Measurements from ENCODE around the gene ZSCAN10.

ZSCAN10 gene

DNA sequence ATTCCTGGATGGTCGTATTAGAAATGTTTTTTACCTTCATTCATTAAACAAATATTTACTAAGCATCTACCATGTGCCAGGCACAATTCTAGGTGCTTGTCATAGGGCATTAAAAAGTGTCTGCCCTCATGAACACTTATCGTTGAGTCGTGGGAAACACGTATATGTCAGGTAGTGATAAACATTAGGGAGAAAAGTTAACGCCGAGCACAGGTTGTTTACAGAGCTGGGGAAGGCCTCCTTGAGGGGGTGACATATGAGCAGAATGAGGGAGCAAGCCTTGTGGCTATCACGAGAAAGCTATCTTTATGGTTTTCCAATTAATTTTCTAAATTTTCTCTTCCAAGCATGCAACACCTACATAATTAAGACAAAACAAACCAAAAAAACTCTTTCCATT, 34.8 kb upstream of the ZSCAN10 start:
- no peak for DNase-seq

DNA sequence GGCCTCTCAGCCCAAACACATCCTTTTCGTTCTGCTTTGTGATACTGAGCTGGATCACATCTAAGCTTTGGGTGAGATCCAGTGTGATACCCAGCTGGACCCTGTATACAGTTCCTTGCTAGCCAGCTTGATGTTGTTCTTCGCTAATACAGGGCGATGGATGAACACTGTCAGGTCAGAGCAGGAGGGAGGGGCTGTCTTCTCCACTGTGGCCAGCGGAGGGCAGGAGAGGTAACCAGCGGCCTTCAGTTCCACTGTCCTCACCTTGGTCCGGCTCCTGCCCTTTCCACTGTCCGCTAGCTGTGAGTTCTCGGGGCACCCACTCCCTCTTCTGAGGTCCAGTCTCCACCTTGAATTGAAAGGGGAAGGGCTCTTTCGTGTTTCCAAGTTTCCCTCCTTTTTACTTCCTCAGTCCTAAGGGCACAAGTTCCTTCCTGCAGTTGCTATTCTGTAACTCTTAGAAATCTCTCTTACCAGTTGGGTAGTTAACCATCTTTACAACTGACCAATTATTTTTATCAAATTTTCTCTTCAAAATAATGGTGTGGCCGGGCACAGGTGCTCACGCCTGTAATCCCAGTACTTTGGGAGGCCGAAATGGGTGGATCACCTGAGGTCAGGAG, 32.8 kb upstream of the ZSCAN10 start:
- peak; percentile 32 to 63 for DNase-seq

DNA sequence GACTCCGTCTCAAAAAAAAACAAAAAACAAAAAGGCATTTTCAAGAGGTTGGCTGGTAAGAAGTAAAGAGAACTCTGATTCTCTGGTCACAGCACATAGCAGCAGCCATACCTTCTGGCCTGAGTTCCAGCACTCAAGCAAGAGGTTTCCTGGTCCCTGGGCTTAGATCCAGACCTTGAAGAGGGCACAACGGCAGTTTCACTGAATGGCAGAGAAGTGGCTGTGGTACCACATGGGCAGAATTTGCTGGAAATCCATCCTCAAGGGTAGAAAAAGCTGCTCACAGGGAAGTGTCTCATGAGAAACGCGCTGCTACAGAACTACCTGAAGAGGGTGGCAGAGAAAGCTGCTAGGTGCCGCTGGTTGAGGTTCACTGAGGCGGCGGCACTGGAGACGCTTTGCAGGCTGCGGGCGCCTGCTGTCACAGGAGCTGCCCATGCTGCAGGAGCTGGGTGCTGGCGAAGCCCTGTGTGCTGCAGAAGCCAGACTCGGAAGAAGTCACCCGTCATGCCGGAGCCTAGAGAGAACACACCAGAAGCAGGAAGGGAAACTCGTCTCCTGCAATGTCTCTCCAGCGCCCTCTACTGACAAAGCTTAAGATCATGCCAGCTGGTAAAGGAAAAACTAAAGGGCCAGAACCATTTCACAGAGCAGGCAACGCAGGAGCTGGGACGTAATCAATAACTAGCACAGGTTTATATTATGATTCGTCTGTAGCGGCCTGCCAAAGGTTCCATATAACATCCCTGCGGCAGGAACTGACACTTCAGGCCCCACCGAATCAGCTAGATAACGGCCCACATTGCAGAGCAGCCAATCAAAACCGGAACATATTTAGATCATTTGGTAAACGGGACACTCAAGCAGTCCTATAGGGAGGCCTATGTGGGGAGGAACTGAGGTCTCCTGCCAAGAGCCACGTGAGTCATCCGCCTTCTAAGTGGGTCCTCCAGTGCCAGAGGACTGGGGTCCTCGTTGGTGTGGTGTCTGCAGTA, 30.3 kb upstream of the ZSCAN10 start:
- DNase-seq = peak; percentile 80 to 82

DNA sequence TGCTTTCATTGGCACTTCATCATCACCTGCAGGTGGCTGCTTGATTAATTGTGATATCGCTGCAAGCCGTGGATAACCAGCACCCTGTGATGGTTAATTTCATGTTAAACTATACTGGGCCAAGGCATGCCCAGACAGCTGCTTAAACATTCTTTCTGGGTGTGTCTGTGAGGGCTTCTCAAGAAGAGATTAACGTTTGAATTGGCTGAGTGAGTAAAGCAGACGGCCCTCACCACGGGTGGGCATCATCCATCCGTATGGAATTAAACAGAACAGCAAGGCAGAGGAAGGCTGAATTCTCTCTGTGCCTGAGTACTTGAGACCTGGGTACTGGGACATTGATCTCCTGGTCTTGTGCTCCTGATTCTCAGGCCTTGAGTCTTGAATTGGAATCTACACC, 28.7 kb upstream of the ZSCAN10 start:
- no peak for DNase-seq

DNA sequence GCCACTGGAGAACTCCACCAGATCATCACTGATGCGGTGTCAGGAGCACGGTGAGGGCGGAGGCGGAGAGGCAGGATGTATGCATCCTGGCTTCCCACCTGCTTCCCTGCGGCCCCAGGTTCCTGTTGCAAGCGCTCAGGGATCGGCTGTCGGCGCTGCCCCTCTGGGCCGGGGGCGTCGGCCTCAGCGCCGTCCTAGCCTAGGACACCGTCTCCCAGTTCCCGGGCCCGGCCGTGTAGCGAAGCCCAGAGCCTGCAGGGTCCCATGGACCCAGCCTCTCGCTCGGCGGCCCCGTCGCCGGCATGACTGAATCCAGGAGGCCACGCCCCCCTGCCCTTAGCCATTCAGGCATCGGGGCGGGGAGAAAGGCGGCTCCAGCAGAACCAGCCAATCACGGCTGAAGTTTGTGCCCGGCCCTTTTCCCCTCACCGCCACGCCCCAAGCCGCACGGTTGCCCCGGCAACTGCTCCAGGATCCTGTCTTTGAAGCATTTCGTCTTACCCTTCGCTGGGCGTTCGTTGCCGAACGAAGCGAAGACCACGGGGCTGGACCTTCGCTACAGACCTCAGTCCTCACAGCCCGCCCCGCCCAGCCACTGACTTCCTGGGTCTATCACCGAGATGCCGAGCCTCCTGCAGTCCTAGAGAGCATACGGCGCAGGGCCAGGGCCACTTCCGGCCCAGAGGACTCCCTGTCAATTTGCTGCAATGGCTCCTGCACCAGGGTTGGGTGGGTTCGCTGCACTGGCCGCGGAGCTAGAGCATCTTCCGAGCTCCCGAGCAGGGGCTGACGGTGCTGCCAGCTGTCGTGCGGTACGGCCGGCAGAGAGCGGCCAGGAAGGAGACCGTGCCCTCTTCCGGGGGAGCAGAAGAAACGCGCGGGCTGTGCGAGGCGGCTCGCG, 25.1 kb upstream of the ZSCAN10 start:
- peak; percentile 95 to 97 for DNase-seq

DNA sequence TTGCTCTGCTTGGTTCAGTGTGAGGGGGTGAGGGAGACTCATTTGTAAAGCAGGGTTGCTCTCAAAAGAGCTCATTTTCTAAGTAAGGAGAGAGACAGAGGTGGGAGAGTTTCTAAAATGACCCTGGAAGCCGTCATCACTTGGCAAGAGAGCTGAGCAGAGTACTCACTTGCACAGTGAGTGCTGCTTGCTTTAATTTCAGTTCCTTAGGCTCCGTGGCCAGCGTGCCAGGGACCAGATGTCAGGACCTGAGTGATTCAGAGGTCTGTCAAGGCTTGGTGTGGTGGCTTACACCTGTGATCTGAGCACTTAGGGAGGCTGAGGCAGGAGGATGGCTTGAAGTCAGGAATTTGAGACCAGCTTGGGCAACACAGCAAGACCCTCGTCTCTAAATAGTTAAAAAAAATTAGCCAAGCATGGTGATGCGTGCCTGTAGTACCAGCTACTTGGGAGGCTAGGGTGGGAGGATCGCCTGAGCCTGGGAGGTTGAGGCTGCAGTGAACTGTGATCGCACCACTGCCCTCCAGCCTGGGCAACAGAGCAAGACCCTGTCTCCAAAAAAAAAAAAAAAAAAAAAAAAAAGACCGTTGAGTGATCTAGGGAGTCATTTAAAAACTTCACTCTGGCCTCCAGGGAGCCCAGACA, 24.0 kb upstream of the ZSCAN10 start:
- no peak for DNase-seq

DNA sequence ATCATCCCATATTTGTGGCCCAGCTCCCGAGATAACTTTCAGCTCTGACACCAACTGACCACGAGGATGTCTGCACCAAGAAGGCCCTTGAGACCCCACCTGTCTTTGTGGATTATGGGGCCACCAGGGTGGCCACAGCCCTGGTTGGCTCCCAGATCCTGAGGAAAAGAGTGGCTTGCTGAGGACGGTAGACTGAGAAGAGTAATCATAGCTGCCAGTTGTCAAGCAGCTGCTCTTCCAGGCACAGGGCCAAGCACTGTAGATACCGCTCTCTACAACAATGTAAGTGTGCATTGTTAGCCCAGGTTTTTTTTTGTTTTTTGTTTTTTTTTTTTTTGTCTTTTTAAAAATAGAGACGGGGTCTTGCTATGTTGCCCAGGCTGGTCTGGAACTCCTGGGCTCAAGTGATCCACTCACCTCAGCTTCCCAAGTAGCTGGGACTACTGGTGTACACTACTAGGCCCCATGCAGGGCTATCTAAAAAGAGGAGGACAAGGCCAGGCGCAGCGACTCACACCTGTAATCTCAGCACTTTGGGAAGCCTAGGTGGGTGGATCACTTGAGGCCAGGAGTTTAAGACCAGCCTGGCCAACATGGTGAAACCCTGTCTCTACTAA, 22.9 kb upstream of the ZSCAN10 start:
- peak; percentile 37 to 52 for DNase-seq

DNA sequence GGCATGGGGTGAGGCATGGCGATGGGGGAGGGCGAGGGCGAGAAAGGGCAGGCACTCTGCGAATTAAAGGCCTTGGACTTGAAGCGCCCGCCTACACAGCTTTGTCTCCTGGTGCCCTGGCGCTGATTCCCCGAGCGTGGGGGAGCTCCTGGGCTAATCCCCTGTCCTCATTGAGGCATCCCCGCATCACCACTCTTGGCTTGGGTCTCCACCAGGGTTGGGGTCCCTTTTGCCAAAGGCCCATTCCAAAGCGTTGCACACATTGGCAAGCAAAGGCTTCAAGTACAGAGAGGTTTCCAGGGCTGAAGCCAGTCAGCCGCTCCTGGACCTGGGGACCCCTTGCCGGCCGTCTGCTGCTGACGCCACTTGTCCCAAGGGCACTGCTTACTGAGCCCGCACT, 21.3 kb upstream of the ZSCAN10 start:
- no peak for DNase-seq

DNA sequence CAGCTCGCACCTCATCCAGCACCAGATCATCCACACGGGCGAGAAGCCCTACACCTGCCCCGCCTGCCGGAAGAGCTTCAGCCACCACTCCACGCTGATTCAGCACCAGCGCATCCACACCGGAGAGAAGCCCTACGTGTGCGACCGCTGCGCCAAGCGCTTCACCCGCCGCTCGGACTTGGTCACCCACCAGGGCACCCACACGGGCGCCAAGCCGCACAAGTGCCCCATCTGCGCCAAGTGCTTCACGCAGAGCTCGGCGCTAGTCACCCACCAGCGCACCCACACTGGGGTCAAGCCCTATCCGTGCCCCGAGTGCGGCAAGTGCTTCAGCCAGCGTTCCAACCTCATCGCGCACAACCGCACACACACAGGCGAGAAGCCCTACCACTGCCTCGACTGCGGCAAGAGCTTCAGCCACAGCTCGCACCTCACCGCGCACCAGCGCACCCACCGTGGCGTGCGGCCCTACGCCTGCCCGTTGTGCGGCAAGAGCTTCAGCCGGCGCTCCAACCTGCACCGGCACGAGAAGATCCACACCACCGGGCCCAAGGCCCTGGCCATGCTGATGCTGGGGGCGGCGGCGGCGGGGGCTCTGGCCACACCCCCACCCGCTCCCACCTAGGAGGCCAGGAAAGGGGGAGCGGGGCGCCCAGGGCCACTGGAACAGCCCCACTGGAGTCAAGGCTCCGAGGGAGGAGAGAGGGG, 20.8 kb upstream of the ZSCAN10 start:
- no peak for DNase-seq

DNA sequence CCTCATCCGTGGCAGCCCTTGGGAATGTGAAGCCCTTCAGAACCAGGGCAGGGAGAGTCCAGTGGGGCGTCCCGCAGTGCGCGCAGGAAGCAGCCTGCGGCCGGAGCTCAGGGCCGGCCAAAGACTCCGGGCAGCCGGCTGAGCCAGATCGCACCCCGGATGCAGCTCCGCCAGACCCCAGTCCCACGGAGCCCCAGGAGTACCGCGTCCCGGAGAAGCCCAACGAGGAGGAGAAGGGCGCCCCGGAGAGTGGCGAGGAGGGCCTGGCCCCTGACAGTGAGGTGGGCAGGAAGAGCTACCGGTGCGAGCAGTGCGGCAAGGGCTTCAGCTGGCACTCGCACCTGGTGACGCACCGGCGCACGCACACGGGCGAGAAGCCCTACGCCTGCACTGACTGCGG, 20.2 kb upstream of the ZSCAN10 start:
- DNase-seq = no peak

DNA sequence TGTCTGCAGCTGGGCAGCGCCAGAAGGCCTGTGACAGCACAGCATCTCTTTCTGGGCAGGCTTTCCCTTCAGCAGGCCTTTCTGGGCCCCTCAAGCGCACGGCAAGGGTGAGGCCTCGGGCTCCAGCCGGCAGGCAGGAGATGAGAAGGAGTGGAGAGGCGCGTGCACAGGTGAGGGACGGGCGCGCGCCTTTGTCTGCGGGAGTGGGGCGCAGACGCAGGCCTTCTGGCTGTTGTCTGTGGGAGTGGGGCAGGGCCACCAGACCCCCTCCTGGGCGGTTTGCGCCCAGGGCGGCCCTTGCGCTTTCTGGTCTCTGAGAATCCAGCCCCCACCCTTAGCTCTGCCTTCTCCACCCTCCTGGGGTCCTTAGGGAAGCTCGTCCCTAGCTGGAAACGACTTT, 19.8 kb upstream of the ZSCAN10 start:
- DNase-seq = no peak

DNA sequence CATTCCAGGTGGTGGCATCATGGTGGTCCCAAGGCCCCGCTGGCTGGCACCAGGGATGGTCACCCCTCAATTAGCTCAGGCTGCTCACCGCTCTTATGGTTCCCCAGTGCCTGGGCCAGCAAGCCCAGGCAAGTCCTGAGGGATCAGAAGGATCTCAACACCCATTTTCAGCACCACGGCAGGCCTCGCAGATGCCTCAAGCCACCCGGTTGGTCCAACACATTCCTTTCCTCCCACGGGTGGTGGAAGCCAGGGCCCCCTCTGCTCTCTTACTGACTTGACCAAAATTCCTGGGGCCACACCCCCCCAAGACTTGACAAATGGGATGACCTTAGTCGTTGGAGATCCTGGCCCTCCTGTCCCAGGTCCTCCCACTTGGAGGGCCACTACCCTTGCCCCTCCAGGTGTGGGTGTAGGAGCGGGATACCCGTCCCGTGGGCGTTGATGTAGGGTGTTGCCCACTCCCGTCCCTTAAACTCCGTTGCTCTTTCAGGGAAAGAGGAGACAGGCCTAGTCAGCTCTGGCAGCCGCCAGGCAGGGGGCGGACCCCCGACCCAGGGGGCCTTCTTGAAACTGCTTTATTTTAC, 19.2 kb upstream of the ZSCAN10 start:
- no peak for DNase-seq

DNA sequence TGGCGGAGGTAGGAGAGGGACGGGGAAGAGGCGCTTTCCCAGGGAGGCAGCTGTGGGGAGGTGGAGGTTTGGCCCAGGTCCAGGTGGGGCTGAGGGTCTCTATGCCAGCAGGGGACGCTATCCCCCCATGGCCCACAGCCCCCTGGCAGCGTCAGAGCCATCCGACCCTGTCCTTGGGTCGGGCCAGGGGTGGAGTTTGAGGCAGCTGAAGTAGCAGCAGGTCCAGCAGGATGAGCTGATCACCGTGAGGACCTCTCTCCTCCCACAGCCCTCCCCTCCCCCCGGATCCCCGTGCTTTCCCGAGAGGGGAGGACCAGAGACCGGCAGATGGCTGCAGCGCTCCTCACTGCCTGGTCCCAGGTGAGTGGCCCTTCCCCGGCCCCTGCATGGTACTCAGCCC, 16.5 kb upstream of the ZSCAN10 start:
- DNase-seq = no peak

DNA sequence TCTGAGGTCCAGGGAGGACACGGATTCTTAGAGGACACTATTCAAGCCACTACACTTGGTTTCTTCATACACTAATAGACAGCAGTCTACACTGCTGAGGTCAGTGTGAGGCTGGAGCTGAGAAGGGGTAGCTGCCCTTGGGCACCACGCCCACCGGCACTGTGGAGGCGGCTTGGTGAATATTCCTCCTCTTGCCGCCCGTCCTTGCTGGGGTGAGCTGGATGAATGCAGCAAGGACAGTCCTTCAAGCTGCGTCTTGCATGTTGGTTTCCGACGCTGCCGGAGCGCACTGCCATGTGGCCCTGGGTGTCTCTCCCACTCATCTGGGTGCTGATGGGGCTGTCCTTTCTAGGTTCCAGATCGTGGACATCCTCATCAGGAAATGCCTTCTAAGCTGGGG, 15.9 kb upstream of the ZSCAN10 start:
- DNase-seq = no peak

DNA sequence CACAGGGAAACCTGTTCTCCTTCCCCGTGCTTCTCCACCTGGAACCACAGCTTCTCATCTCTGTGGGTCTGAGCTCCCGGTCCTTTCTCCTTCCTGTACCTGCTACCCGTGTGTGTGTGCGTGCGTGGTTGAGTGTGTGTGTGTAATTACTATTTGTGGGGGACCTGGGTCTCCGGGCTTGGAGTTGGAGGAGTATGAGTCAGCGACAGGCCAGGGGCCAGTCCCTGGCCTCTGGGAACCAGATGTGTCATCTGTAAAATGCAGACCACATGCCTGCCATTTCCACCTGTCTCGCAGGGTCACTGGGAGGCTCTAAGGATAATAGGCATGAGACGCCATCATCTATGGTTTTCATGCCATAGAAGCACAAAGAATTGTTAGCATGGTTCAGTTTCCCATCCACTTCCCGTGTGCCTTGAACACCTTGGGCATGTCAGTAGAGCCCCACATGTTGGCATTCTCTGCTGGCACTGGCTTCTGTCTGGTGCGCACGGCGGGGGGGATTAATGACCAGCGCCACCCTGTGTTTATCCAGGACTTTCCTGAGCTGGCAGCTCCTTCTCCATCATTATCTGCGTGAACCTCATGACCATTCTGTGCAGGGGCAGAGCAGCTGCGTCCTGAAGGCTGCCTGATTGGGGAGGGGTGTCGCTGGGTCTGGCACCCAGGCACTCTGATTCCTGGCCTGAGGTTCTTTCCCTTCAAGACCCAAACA, 14.8 kb upstream of the ZSCAN10 start:
- DNase-seq = no peak

DNA sequence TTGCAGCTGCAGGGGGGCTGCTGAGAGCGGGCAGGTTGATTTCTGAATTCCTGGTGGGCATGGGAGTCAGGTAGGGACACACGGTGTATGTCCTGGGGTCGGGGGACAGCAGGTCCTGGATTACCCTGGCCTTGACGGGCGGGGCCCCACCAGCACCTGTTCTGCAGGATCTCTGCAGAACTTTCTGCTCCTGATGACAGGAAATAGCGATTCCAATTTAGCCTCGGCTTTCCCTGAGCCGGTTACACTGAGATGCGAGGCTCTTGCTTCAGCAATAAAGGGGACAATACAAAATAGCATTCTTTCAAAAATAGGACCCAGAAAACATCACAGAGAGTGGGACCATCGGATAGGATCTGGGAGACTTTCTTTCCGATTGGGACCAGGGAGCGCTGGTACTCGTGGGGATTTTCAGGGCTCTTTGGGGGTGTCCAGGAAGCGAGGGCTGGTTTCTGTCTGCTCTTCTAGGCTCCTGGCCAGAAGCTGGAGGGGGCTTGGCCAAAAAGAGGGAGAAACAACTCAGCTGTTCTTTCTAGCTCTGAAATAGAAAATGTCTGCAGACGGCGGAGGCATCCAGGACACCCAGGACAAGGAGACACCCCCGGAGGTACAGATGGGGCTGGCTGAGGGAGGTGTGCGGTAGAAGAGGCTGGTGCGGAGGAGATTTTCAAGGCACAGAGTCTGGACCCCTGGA, 13.9 kb upstream of the ZSCAN10 start:
- DNase-seq = no peak

DNA sequence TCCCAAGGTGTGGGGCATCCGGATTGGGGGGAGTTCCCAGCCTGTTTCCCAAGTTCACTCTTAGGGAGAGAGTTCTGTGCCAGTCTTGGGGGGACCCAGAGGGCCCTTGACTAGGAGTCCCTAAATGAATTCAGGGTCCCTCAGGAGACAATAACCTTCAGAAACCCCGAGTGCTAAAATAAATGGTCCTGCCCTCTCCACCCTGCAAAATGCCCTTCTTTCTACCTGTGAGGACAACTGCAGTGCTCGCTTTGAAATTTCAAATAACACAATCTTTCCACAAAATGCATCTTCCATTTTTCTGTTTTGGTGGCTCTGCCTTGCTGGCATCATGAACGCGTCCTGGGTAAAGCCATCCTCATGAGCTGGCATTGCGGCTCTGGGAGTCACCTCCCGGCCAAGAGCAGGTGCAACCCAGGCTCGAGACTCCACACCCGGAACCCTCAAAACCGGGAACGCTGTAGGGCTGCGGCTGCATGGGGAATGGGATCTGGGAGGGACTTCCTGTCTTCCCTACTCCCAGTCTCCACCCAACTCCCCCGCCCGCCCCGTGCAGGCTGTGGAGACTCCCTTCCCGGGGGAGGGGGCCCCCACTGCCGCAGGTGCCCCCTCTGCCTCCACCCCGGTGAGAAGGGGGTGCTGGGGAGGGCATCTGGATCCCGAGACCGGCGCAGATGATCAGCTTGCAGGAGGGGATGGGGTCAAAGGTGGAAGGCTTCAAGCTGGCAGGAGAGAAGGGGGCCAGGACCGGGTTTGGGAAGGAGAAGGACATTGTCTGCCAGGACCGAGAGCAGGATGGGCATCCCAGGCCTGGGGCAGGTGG, 13.2 kb upstream of the ZSCAN10 start, which contains the start of gene ZNF205:
ZNF205 (plus strand) TSS at position 529 of the 823 bp plus-strand sequence. CDS start 845 bp downstream, outside the sequence.
- peak; percentile 86 to 88 for DNase-seq

DNA sequence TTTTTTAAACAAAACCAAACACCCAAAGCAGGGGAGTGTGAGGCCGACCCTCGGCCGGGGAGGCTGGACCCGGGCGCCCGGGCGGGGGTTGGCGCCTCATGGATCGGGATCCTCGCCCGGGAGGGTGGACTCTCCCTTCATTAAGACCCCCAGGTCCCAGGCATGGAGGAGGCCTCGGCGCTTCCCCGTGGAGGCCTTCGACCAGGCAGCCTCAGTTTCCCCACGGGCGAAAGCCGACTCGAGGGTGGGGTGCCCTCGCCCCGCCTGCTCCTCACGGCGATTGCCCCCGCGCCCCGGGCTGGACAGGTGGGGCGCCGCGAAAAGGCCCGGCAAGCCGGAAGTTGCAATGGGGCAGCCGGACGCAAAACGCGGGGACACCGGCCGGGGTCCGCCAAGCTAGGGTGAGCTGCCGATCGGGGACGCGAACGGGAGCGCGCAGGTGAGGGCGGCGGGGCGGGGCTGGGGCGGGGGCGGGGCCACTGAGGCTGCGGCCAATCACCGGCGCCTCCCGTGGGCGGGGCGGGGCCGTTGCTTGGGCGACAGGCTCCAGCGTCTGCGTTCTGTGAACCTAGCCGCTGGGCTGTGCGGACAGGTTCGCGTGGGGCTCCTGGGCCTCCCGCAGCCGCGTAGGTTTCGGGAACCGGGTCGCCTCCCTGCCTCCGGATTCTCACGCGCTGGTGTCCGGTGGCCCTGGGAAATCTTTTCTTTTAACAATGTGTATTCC, 7.3 kb upstream of the ZSCAN10 start:
- DNase-seq = peak; percentile 88 to 91

Measured in SHP77 (cell line).